ENCODE results near the gene OR2AG1.

OR2AG1 gene

GRCh38 chr11:6782720-6783119 is at the start of gene OR2AG1:
TSS of gene OR2AG1 (plus strand) at chr11:6783020. CDS start at chr11:6785038, 2,018 bp downstream.
- no peak for TF ChIP-seq CTCF (IDR thresholded peaks at IDR 0.05)
- Histone ChIP-seq H3K27me3 (no peaks in the 10 kb centered on the region), H3K27ac (no peak within 1 kb of the TSS), H3K4me3 (no peak within 1 kb of the TSS), H3K36me3 (no peaks in the 10 kb centered on the region), H3K4me1 (no peaks in the 10 kb centered on the region), H3K9me3 (no peaks in the 10 kb centered on the region)
- intact Hi-C loops (cut with DNase I; ENCODE audit: low total_unique reads): no loop called here
- no peak for DNase-seq

GRCh38 chr11:6733326-6734275 is 49.2 kb upstream of the OR2AG1 start:
- intact Hi-C loops (cut with DNase I; ENCODE audit: low total_unique reads): no loop called here
- Histone ChIP-seq H3K27ac (no peak overlapping the region), H3K36me3 (no peaks in the 10 kb centered on the region), H3K9me3 (peaks cover 0 to 4% (median 2%) of the 10 kb centered on the region in 3 donors), H3K4me1 (no peaks in the 10 kb centered on the region), H3K27me3 (no peaks in the 10 kb centered on the region), H3K4me3 (no peak overlapping the region)
- TF ChIP-seq CTCF (IDR thresholded peaks at IDR 0.05): no peak
- no peak for DNase-seq

GRCh38 chr11:6734616-6735015 is 48.2 kb upstream of the OR2AG1 start:
- H3K9me3 ChIP-seq: peaks cover 0 to 4% (median 2%) of the 10 kb centered on the region in 3 donors
- no peak overlapping the region for H3K4me3 ChIP-seq
- TF ChIP-seq CTCF (IDR thresholded peaks at IDR 0.05): no peak
- intact Hi-C loops (cut with DNase I; ENCODE audit: low total_unique reads): no loop called here
- DNase-seq: no peak
- H3K36me3 ChIP-seq: no peaks in the 10 kb centered on the region
- no peak overlapping the region for H3K27ac ChIP-seq
- no peaks in the 10 kb centered on the region for H3K4me1 ChIP-seq
- H3K27me3 ChIP-seq: peaks cover 0 to 3% of the 10 kb centered on the region in 2 donors

- TF ChIP-seq CTCF (IDR thresholded peaks at IDR 0.05): no peak
- no peak for DNase-seq
- intact Hi-C loops (cut with DNase I; ENCODE audit: low total_unique reads): no loop called here
Measured at GRCh38 chr11:6735306-6735705, 47.5 kb upstream of the OR2AG1 start.

GRCh38 chr11:6736495-6737121 is 46.2 kb upstream of the OR2AG1 start:
- H3K9me3 ChIP-seq: peaks cover 0 to 4% (median 2%) of the 10 kb centered on the region in 3 donors
- intact Hi-C loops (cut with DNase I; ENCODE audit: low total_unique reads): no loop called here
- no peaks in the 10 kb centered on the region for H3K4me1 ChIP-seq

More at GRCh38 chr11:6735306-6735705, 47.5 kb upstream of the OR2AG1 start:
- Histone ChIP-seq H3K27me3 (peaks cover 0 to 3% of the 10 kb centered on the region in 2 donors), H3K4me3 (no peak overlapping the region), H3K4me1 (no peaks in the 10 kb centered on the region), H3K27ac (no peak overlapping the region), H3K9me3 (peaks cover 0 to 4% (median 2%) of the 10 kb centered on the region in 3 donors), H3K36me3 (no peaks in the 10 kb centered on the region)

More at GRCh38 chr11:6736495-6737121, 46.2 kb upstream of the OR2AG1 start:
- Histone ChIP-seq H3K27me3 (peaks cover 0 to 3% of the 10 kb centered on the region in 2 donors), H3K4me3 (no peak overlapping the region), H3K27ac (no peak overlapping the region), H3K36me3 (no peaks in the 10 kb centered on the region)
- TF ChIP-seq CTCF (IDR thresholded peaks at IDR 0.05): no peak
- DNase-seq: no peak

Data from tibial artery (tissue), 4 donors.